G401.6 (cell line): ENCODE measurements around the gene ZEB1.
"Not testable (repeated sequence)": the region's sequence is repeated elsewhere in the genome, so short reads cannot be mapped to it uniquely, and the experiment has no call there.

Experiments used
- FAIRE-seq: peaks from 2 replicates; lab custom pipeline; 2012; peaks lifted over from hg19 to GRCh38; lab: Jason Lieb, UNC

Gene ZEB1

GRCh38 chr10:31368724-31369123 is 49.7 kb downstream of the ZEB1 start:
- FAIRE-seq = no peak

- no peak for FAIRE-seq
Measured at GRCh38 chr10:31372439-31372838, 53.4 kb downstream of the ZEB1 start.

GRCh38 chr10:31374146-31374696 is 55.2 kb downstream of the ZEB1 start:
- FAIRE-seq = no peak

- FAIRE-seq = no peak
Measured at GRCh38 chr10:31381171-31381570, 62.2 kb downstream of the ZEB1 start.

- no peak for FAIRE-seq
Measured at GRCh38 chr10:31381766-31382316, 62.8 kb downstream of the ZEB1 start.

GRCh38 chr10:31383810-31384588 is 65.0 kb downstream of the ZEB1 start:
- no peak for FAIRE-seq

- FAIRE-seq = no peak
Measured at GRCh38 chr10:31384589-31384949, 65.6 kb downstream of the ZEB1 start.

- FAIRE-seq = no peak
Measured at GRCh38 chr10:31390804-31391203, 71.8 kb downstream of the ZEB1 start.

- no peak for FAIRE-seq
Measured at GRCh38 chr10:31393844-31394243, 74.8 kb downstream of the ZEB1 start.

- no peak for FAIRE-seq
Measured at GRCh38 chr10:31395695-31396094, 76.7 kb downstream of the ZEB1 start.

GRCh38 chr10:31396376-31396775 is 77.4 kb downstream of the ZEB1 start:
- no peak for FAIRE-seq

- peak; percentile 15 for FAIRE-seq
Measured at GRCh38 chr10:31397852-31398251, 78.8 kb downstream of the ZEB1 start.

- FAIRE-seq = no peak
Measured at GRCh38 chr10:31399171-31399570, 80.2 kb downstream of the ZEB1 start.

GRCh38 chr10:31399631-31400030 is 80.6 kb downstream of the ZEB1 start:
- FAIRE-seq = no peak

GRCh38 chr10:31401287-31401686 is 82.3 kb downstream of the ZEB1 start:
- no peak for FAIRE-seq

GRCh38 chr10:31404640-31405039 is 85.6 kb downstream of the ZEB1 start:
- no peak for FAIRE-seq

- FAIRE-seq = not testable (repeated sequence)
Measured at GRCh38 chr10:31405829-31406228, 86.8 kb downstream of the ZEB1 start.

GRCh38 chr10:31412397-31412796 is 93.4 kb downstream of the ZEB1 start:
- not testable (repeated sequence) for FAIRE-seq

GRCh38 chr10:31413325-31413724 is 94.3 kb downstream of the ZEB1 start:
- FAIRE-seq = no peak

- FAIRE-seq = no peak
Measured at GRCh38 chr10:31418481-31418880, 99.5 kb downstream of the ZEB1 start.

- no peak for FAIRE-seq
Measured at GRCh38 chr10:31419394-31420063, 100.5 kb downstream of the ZEB1 start.

- FAIRE-seq = no peak
Measured at GRCh38 chr10:31421322-31421721, 102.3 kb downstream of the ZEB1 start.

- FAIRE-seq = no peak
Measured at GRCh38 chr10:31422634-31423033, 103.6 kb downstream of the ZEB1 start.
